HG03432 (cell line): ENCODE measurements around the gene INIP.
"Not testable (repeated sequence)": the region's sequence is repeated elsewhere in the genome, so short reads cannot be mapped to it uniquely, and the experiment has no call there.

Experiments
- ATAC-seq: cut with Tn5 transposase; IDR thresholded peaks from one replicate; pipeline ENCODE4 v1.9.1; 2021; ENCODE audit warnings: mild to moderate bottlenecking, moderate library complexity; ENCODE audit not compliant: unreplicated experiment

The INIP gene

GRCh38 chr9:112677040-112677439 lies 40.9 kb downstream of the INIP start:
- ATAC-seq = no peak

GRCh38 chr9:112673221-112673620 lies 44.7 kb downstream of the INIP start:
- ATAC-seq = not testable (repeated sequence)

GRCh38 chr9:112670991-112671625 lies 46.8 kb downstream of the INIP start:
- ATAC-seq = no peak

GRCh38 chr9:112669326-112669725 lies 48.6 kb downstream of the INIP start:
- ATAC-seq = no peak

GRCh38 chr9:112665347-112665746 lies 52.6 kb downstream of the INIP start:
- ATAC-seq = no peak

- ATAC-seq = no peak
These were observed 53.4 kb downstream of the INIP start for GRCh38 chr9:112664531-112664930.

GRCh38 chr9:112663681-112664080 lies 54.2 kb downstream of the INIP start:
- ATAC-seq = no peak

- no peak for ATAC-seq
These were observed 58.0 kb downstream of the INIP start for GRCh38 chr9:112659906-112660305.

GRCh38 chr9:112655668-112656067 lies 62.2 kb downstream of the INIP start:
- ATAC-seq = no peak

- ATAC-seq = no peak
These were observed 63.6 kb downstream of the INIP start for GRCh38 chr9:112654282-112654681.

GRCh38 chr9:112648624-112649023 lies 69.3 kb downstream of the INIP start:
- no peak for ATAC-seq

- ATAC-seq = no peak
These were observed 70.3 kb downstream of the INIP start for GRCh38 chr9:112647596-112647995.

- ATAC-seq = no peak
These were observed 75.8 kb downstream of the INIP start for GRCh38 chr9:112642126-112642525.

- ATAC-seq = no peak
These were observed 77.6 kb downstream of the INIP start for GRCh38 chr9:112640311-112640710.
